ENCODE data around the gene FIGN. TPM values are rescaled to one million over a fixed set of nuclear protein-coding genes. Genes with fewer than 3 reads are reported as not detected.

Gene FIGN
- total RNA-seq, 1 donor, result 2.5 TPM

GRCh38 chr2:163723881-163724280, 11.9 kb downstream of the FIGN start:
- DNase-seq (ENCODE audit: insufficient read length, low spot score, missing footprints), result no peak
- H3K4me2 ChIP-seq (ENCODE audit: insufficient read depth, low read length), result no peak overlapping the region
- no peaks in the 10 kb centered on the region for H3K9me3 ChIP-seq (ENCODE audit: low read depth, low read length)
- TF ChIP-seq, protein P1, sequence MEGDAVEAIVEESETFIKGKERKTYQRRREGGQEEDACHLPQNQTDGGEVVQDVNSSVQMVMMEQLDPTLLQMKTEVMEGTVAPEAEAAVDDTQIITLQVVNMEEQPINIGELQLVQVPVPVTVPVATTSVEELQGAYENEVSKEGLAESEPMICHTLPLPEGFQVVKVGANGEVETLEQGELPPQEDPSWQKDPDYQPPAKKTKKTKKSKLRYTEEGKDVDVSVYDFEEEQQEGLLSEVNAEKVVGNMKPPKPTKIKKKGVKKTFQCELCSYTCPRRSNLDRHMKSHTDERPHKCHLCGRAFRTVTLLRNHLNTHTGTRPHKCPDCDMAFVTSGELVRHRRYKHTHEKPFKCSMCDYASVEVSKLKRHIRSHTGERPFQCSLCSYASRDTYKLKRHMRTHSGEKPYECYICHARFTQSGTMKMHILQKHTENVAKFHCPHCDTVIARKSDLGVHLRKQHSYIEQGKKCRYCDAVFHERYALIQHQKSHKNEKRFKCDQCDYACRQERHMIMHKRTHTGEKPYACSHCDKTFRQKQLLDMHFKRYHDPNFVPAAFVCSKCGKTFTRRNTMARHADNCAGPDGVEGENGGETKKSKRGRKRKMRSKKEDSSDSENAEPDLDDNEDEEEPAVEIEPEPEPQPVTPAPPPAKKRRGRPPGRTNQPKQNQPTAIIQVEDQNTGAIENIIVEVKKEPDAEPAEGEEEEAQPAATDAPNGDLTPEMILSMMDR (IDR thresholded peaks at IDR 0.05; ENCODE audit: extremely low read depth, low read depth, low read length), result no peak
- H4K20me1 ChIP-seq (ENCODE audit: insufficient read depth, low read length), result no peaks in the 10 kb centered on the region
- no peak overlapping the region for H2AFZ ChIP-seq (ENCODE audit: low read length)
- H3K36me3 ChIP-seq (ENCODE audit: insufficient read depth, low read length), result no peaks in the 10 kb centered on the region
- no peaks in the 10 kb centered on the region for H3K4me1 ChIP-seq (ENCODE audit: insufficient read depth, low read length)
- no peak overlapping the region for H3K4me3 ChIP-seq (ENCODE audit: insufficient read depth, low read length)
- H3K79me2 ChIP-seq (ENCODE audit: insufficient read depth, low read length), result peaks cover 13% of the 10 kb centered on the region
- no peaks in the 10 kb centered on the region for H3K27me3 ChIP-seq (ENCODE audit: insufficient read depth, low read length)
- H3K27ac ChIP-seq (ENCODE audit: low read depth, low read length), result no peak overlapping the region

GRCh38 chr2:163723348-163723747, 12.5 kb downstream of the FIGN start:
- TF ChIP-seq, protein P1 (IDR thresholded peaks at IDR 0.05; ENCODE audit: extremely low read depth, low read depth, low read length), result no peak
- Histone ChIP-seq H3K4me2 (ENCODE audit: insufficient read depth, low read length) (no peak overlapping the region), H2AFZ (ENCODE audit: low read length) (no peak overlapping the region), H4K20me1 (ENCODE audit: insufficient read depth, low read length) (no peaks in the 10 kb centered on the region), H3K9me3 (ENCODE audit: low read depth, low read length) (no peaks in the 10 kb centered on the region), H3K27me3 (ENCODE audit: insufficient read depth, low read length) (no peaks in the 10 kb centered on the region), H3K4me1 (ENCODE audit: insufficient read depth, low read length) (no peaks in the 10 kb centered on the region), H3K4me3 (ENCODE audit: insufficient read depth, low read length) (no peak overlapping the region), H3K79me2 (ENCODE audit: insufficient read depth, low read length) (peaks cover 10% of the 10 kb centered on the region), H3K36me3 (ENCODE audit: insufficient read depth, low read length) (no peaks in the 10 kb centered on the region), H3K27ac (ENCODE audit: low read depth, low read length) (no peak overlapping the region)
- DNase-seq (ENCODE audit: insufficient read length, low spot score, missing footprints), result no peak

- Histone ChIP-seq H3K36me3 (ENCODE audit: insufficient read depth, low read length) (no peaks in the 10 kb centered on the region), H3K4me2 (ENCODE audit: insufficient read depth, low read length) (no peak overlapping the region), H3K4me3 (ENCODE audit: insufficient read depth, low read length) (no peak overlapping the region), H3K27me3 (ENCODE audit: insufficient read depth, low read length) (no peaks in the 10 kb centered on the region), H3K4me1 (ENCODE audit: insufficient read depth, low read length) (no peaks in the 10 kb centered on the region), H3K27ac (ENCODE audit: low read depth, low read length) (no peak overlapping the region), H2AFZ (ENCODE audit: low read length) (no peak overlapping the region), H3K79me2 (ENCODE audit: insufficient read depth, low read length) (peaks cover 7% of the 10 kb centered on the region), H3K9me3 (ENCODE audit: low read depth, low read length) (no peaks in the 10 kb centered on the region), H4K20me1 (ENCODE audit: insufficient read depth, low read length) (no peaks in the 10 kb centered on the region)
- TF ChIP-seq, protein P1 (IDR thresholded peaks at IDR 0.05; ENCODE audit: extremely low read depth, low read depth, low read length), result no peak
- no peak for DNase-seq (ENCODE audit: insufficient read length, low spot score, missing footprints)
Observed at GRCh38 chr2:163719331-163719730, 16.5 kb downstream of the FIGN start.

DNA sequence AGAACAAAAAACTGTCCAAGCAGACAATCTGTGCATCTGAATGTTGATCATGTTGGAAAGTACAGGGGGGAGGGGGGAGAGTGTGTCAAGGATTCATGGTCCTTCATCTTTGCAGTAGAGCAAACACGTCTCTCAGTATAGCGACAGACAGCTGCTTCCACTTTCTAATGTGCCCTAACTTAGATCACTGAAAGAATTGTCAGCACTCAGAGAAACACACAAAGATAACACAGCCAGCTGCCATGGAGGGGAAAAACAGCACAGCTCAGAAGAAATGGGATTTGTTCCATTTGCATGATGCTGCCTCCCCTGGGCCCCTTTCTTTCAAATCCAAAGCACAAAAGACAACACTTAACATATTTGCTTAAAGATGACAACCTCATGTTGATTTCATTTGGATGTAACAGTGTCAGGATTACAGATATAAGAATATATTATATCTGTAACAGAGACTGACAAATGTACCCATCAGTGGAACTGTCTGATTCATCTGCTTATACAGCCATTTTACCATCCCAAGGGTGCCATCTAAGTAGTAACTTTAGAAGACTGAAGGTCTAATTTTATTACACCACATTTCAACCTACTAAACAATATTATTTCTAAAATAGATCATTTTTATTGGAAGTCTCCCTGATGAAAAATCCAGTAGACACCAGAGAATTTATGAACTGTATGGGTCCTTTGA, 17.7 kb downstream of the FIGN start:
- Histone ChIP-seq H3K4me2 (ENCODE audit: insufficient read depth, low read length) (peak overlapping the region; percentile 23), H3K27ac (ENCODE audit: low read depth, low read length) (no peak overlapping the region), H3K9me3 (ENCODE audit: low read depth, low read length) (no peaks in the 10 kb centered on the region), H4K20me1 (ENCODE audit: insufficient read depth, low read length) (no peaks in the 10 kb centered on the region), H3K4me1 (ENCODE audit: insufficient read depth, low read length) (no peaks in the 10 kb centered on the region), H2AFZ (ENCODE audit: low read length) (peak overlapping the region; percentile 17), H3K36me3 (ENCODE audit: insufficient read depth, low read length) (no peaks in the 10 kb centered on the region), H3K27me3 (ENCODE audit: insufficient read depth, low read length) (no peaks in the 10 kb centered on the region), H3K79me2 (ENCODE audit: insufficient read depth, low read length) (peaks cover 7% of the 10 kb centered on the region), H3K4me3 (ENCODE audit: insufficient read depth, low read length) (no peak overlapping the region)
- TF ChIP-seq, protein P1 (IDR thresholded peaks at IDR 0.05; ENCODE audit: extremely low read depth, low read depth, low read length), result no peak
- no peak for DNase-seq (ENCODE audit: insufficient read length, low spot score, missing footprints)
